Umbilical cord (tissue), 2 donors: Measurements from ENCODE around the gene ASAP3. TPM values are rescaled to one million over a fixed set of nuclear protein-coding genes. Genes with fewer than 3 reads are reported as not detected.
A peak's percentile ranks its signal among the peaks of the same experiment; 100 is the strongest.

Experiments used
- DNase-seq: peaks from one replicate; pipeline ENCODE4 v3.0.0-alpha.2; 2015; ENCODE audit warnings: low spot score
- total RNA-seq: library from RNA; depleted of rRNA; stranded (reverse); fragments of >200 nt; gene quantifications from one replicate; pipeline ENCODE4 v1.2.3, GENCODE V29; 2014; ENCODE audit warnings: low replicate concordance; ENCODE audit not compliant: insufficient read depth

Gene ASAP3
- total RNA-seq, 1 donor from 2014 or later, result 35.6 TPM

GRCh38 chr1:23478896-23479665 is 4.9 kb downstream of the ASAP3 start:
- DNase-seq, result peak; percentile 57

GRCh38 chr1:23477359-23478144 is 6.4 kb downstream of the ASAP3 start:
- no peak for DNase-seq

- no peak for DNase-seq
These were observed 8.3 kb downstream of the ASAP3 start for GRCh38 chr1:23475641-23476040.

GRCh38 chr1:23475134-23475628 is 8.8 kb downstream of the ASAP3 start:
- DNase-seq, result peak; percentile 93

DNA sequence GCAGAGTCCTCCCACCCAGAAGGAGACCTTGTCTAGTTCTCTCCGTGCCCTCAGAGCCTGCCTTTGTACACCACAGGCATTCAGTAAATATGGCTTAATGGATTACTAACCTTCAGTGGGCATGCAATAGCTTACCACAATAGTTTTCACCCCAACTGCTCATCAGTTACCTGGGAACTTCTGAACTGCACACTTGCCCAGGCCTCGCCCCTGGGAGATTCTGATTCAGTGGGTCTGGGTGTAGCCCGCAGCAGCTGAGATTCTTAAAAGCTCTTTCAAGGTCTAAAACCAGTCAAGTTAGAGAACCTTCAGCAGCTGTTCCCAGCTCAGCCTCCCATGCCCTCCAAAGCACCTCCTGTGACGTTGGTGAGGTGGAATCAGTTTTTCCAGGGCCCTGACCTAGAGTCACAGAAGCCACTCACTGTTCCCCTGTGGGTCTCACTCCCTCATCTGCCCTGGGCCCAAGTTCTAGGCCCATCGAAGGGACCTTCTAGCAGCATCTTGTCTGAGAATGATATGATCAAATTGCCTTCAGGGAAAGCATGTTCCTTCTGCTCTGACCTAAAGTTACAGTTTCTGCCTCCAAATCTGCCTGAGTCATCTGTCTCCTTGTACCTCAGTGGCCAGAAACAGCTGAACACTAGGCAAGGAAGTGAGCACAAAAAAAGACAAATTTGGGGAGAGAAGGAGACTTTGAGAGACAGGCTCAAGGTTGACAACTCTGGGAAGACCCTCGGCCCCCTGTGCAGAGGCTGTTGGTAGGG is 10.8 kb downstream of the ASAP3 start:
- DNase-seq, result no peak

- no peak for DNase-seq
These were observed 11.5 kb downstream of the ASAP3 start for GRCh38 chr1:23472351-23473036.

DNA sequence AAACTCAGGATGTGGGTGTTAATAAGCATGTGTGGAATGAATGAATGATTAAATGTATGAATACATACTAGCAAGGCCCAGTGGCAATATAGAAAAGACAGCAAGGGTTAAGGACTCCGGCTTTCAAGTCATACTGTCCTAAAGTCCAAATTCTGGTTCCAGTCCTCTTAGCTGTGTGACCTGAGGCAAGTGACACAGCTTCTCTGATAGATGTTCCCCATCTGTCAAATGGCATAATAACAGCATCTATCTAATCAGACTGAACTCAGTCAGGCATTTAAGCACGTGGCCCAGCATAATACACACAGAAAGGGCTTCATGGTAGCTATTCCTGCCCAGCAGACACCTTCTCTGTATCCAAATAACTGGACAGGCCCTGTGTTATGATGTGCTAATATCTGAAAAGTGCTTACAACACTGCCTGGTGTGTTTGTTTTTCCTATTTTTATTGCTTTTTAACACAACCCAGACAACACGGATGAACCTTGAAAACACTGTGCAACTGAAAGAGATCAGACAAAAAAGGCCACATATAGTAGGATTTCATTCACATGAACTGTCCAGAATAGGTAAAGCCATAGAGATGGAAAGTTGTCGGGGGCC is 12.4 kb downstream of the ASAP3 start:
- DNase-seq, result no peak

GRCh38 chr1:23470282-23471070 is 13.5 kb downstream of the ASAP3 start:
- peak; percentile 86 for DNase-seq

DNA sequence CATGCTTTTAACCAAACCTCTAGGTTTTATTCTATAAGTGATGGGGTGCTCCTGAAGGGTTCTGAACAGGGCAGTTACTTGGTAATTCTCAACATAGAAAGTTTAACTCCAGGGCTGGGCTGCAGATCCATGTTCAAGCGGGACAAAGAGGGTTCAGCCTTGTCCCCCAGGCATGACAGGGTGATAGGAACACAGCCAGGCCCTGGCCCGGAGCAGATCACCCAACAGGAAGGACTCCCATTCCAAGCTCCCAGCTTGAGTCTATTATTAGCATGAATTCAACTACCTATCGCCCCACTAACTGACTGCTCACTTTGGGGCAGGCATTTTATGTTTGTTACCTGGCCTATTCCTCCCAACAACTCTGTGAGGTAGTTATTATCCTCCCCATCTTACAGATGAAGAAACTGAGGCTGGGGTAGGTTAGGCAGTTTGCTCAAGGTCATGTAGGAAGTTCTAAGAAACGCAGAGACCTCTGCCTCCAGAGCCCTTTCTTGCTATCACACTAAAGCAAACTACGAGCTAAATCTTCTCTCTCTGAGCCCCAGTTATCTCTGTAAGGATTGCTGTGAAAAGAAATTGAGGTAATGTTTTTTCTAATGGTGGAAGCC is 14.5 kb downstream of the ASAP3 start:
- no peak for DNase-seq

GRCh38 chr1:23466423-23466989 is 17.5 kb downstream of the ASAP3 start:
- no peak for DNase-seq

DNA sequence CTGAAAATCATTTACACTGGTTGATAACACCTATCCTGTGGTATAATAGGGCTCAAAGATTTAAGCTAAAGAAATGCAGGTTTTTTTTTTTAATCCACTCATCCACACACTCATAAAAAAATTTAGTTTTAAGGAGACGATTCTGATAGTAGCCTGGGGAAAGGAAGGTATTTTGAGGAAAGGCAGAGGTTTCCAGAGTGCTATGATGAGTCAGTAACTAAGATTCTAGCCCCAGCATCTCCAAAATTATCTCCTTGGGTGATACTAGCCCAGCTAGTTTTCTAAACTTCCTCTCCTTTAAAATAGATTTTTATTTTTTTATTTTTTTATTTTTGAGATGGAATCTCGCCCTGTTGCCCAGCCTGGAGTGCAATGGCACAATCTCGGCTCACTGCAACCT is 20.7 kb downstream of the ASAP3 start:
- DNase-seq, result no peak

DNA sequence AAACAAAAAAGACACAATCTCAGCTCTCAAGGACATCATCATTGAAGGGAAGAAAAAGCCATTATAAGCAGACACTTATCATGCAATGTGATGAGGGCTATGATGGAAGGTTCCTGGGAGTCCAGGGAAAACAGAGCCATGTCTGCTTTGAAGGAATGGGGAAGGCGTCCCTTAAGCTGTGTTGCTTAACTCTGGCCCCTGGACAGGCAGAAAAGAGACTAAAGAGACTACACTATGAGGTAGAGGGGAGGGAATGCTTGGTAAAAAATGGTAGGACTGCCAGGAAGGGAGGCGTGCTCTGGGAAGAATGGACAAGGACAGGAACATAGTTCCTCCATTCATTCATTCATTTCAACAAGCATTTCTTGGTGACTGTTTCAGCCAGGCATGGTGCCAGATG is 21.2 kb downstream of the ASAP3 start:
- no peak for DNase-seq

DNA sequence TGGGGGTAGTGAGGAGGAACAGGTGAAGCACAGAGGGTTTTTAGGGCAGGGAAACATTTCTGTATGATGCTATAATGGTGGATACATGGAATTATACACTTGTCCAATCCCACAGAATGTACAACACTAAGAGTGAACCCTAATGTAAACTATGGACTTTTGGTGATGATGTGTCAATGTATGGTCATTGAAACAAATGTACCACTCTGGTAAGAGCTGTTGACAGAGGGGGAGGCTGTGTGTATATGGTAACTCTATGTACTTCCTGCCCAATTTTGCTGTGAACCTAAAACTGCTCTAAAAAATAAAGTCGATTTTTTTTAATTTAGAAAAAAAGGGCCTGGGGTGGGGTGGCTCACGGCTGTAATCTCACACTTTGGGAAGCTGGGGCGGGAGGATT is 22.9 kb downstream of the ASAP3 start:
- DNase-seq, result no peak

GRCh38 chr1:23460519-23460918 is 23.5 kb downstream of the ASAP3 start:
- no peak for DNase-seq

DNA sequence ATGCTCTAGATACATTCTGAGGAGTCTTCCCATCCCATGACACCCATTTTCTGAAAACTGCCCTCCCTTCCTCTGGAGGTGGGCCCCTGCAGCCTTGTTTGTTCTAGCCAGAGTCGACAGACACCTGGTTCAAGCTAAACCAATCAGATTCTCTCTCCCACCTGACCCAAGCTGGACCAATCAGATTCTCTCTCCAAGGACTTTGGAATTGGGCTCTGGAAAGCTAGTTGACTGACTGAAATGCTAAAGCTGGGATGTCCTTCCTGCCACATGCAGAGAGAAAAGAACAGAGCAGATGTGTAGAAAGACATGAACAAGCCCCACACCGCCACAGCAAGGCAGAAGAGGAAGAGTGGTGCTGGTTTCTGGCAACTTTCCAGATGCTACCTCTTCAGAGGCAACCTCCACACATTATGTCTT is 24.6 kb downstream of the ASAP3 start:
- DNase-seq, result no peak

GRCh38 chr1:23456226-23456625 is 27.8 kb downstream of the ASAP3 start:
- DNase-seq, result no peak

DNA sequence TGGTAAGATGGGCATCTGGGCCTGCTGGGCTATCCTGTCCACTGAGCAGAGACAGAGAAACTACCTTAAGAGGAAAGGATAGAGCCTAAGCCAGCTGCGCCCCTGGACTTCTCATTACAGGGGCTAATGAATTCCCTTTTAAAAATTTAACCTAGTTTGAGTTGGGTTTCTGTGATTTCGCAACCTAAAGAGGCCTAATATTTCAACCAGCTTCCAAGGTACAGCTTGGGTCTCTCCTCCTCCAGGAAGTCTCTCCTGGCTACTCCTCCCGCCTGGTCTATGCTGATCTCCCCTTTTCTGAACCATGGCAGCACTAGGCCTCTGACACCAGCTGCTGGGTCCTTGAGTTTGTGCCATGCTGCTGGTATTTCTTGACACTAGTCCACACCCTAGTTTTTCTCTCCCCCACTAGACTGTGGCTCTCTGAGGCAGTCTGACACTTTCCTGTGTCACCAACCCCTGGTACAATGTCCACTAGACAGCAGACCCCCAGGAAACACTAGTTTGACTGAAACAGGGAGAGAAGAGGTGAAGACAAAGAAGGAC is 30.5 kb downstream of the ASAP3 start:
- DNase-seq, result no peak

DNA sequence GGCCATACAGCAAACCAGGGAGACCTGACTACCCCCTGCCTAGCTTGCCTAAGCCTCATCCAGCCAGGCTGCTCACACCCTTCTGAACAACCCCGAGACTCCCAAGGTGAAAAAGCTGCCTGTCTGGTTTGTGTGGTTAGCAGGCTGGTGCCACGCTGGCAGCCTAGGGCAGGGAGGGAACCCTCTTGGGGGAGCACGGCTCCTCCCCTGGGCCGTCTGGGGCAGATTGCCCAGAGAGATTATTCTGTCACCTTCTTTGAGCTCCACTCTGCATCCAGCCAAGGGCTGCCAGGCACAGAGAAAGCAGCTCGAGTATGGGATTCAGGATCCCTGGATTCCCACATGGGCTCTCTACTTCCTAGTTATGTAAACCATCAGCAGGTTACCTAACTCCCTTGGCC is 32.0 kb downstream of the ASAP3 start:
- peak; percentile 77 for DNase-seq

- no peak for DNase-seq
These were observed 32.5 kb downstream of the ASAP3 start for GRCh38 chr1:23451441-23451840.
